ENCODE data around the gene GNPTAB. TPM values are rescaled to one million over a fixed set of nuclear protein-coding genes. Genes with fewer than 3 reads are reported as not detected.

Gene GNPTAB

Small RNA genes within 50 kb of the gene (small RNA-seq; reads per million reads assigned to genes)
- not detected for gene RNA5SP368 (ENCODE audit: insufficient read depth)
- not detected for gene RNA5SP369 (ENCODE audit: insufficient read depth)
- not detected for gene RNU6-101P (ENCODE audit: insufficient read depth)
- gene RNU6-1183P (ENCODE audit: insufficient read depth): not detected
- not detected for gene RNU6-172P (ENCODE audit: insufficient read depth)
- gene RNY1P16 (ENCODE audit: insufficient read depth): not detected
